Glutamatergic neuron (in vitro differentiated cells): ENCODE measurements around the gene ERN1. TPM values are rescaled to one million over a fixed set of nuclear protein-coding genes. Genes with fewer than 3 reads are reported as not detected.

Experiments used
- DNase-seq: peaks from one replicate; pipeline ENCODE4 v3.0.0; 2022
- H3K27ac Mint-ChIP-seq: one replicate; pipeline ENCODE4 v1.8.0; 2020; ENCODE audit warnings: mild to moderate bottlenecking, mixed read lengths, inconsistent platforms; ENCODE audit not compliant: unreplicated experiment
- H3K27me3 Mint-ChIP-seq: one replicate; pipeline ENCODE4 v1.8.0; 2020; ENCODE audit warnings: mild to moderate bottlenecking, moderate library complexity, mixed read lengths, inconsistent platforms; ENCODE audit not compliant: unreplicated experiment
- H3K36me3 Mint-ChIP-seq: one replicate; pipeline ENCODE4 v1.8.0; 2020; ENCODE audit warnings: mild to moderate bottlenecking, mixed read lengths, inconsistent platforms; ENCODE audit not compliant: unreplicated experiment
- H3K4me1 Mint-ChIP-seq: one replicate; pipeline ENCODE4 v1.8.0; 2020; ENCODE audit warnings: mild to moderate bottlenecking, low read depth, mixed read lengths, inconsistent platforms; ENCODE audit not compliant: unreplicated experiment
- H3K4me3 Mint-ChIP-seq: one replicate; pipeline ENCODE4 v1.8.0; 2020; ENCODE audit warnings: mild to moderate bottlenecking, mixed read lengths, inconsistent platforms; ENCODE audit not compliant: unreplicated experiment
- H3K9me3 Mint-ChIP-seq: one replicate; pipeline ENCODE4 v1.8.0; 2020; ENCODE audit warnings: mild to moderate bottlenecking, moderate library complexity, mixed read lengths, inconsistent platforms; ENCODE audit not compliant: unreplicated experiment
- total RNA-seq: library from RNA; stranded (reverse); fragmentation: NEBNext Ultra II Directional; extraction: Animal tissue kit (Norgen Biotek cat#: 25700); gene quantifications from one replicate; pipeline ENCODE4 v1.2.1, GENCODE V29; 2021; ENCODE audit not compliant: unreplicated experiment
- TF ChIP-seq, protein P1 (sequence below): fragments of 200-600 bp; sonication (generic); IDR thresholded peaks from one replicate; pipeline ENCODE4 v1.5.0; 2021; ENCODE audit not compliant: partially characterized antibody, unreplicated experiment

The ERN1 gene
- total RNA-seq, 1 donor from 2014 or later = 6.9 TPM

GRCh38 chr17:64058621-64059020 is 71.3 kb downstream of the ERN1 start:
- Mint-ChIP-seq H3K27me3 (peaks cover 3% of the 10 kb centered on the region), H3K4me3 (no peak overlapping the region), H3K27ac (no peak overlapping the region), H3K36me3 (no peaks in the 10 kb centered on the region), H3K4me1 (peaks cover 3% of the 10 kb centered on the region), H3K9me3 (peaks cover 2% of the 10 kb centered on the region)
- TF ChIP-seq, protein P1, sequence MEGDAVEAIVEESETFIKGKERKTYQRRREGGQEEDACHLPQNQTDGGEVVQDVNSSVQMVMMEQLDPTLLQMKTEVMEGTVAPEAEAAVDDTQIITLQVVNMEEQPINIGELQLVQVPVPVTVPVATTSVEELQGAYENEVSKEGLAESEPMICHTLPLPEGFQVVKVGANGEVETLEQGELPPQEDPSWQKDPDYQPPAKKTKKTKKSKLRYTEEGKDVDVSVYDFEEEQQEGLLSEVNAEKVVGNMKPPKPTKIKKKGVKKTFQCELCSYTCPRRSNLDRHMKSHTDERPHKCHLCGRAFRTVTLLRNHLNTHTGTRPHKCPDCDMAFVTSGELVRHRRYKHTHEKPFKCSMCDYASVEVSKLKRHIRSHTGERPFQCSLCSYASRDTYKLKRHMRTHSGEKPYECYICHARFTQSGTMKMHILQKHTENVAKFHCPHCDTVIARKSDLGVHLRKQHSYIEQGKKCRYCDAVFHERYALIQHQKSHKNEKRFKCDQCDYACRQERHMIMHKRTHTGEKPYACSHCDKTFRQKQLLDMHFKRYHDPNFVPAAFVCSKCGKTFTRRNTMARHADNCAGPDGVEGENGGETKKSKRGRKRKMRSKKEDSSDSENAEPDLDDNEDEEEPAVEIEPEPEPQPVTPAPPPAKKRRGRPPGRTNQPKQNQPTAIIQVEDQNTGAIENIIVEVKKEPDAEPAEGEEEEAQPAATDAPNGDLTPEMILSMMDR = no peak
- DNase-seq = no peak

DNA sequence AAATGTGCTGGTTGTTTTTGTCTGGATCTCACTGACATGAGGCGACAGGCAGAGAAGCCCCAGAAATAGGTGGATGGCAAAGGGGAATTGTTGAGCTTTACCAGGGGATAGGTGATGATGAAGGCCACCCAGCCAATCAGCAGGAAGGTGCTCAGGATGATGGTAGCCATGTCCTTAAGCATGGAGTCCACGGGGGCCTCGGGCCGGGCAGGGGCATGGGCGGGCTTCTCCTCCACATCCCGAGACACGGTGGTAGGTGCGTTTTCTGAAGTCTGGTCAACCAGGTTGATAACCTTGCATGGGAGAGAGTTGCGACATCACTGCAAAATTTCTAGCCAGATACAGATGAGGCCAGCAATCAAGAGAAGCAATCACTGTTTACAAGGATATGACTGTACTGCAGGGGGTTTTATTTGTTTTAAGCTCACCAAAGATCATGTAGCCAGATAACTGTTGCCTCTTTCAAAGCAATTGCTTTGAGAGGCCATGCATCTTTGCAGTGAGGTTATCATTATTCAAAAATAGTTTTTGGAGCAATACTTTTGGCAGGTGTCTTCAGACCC is 72.2 kb downstream of the ERN1 start:
- no peak for DNase-seq
- peaks cover 2% of the 10 kb centered on the region for H3K9me3 Mint-ChIP-seq
- H3K4me3 Mint-ChIP-seq = no peak overlapping the region
- H3K27me3 Mint-ChIP-seq = peaks cover 3% of the 10 kb centered on the region
- no peak overlapping the region for H3K27ac Mint-ChIP-seq
- H3K4me1 Mint-ChIP-seq = peaks cover 3% of the 10 kb centered on the region
- H3K36me3 Mint-ChIP-seq = no peaks in the 10 kb centered on the region
- TF ChIP-seq, protein P1 = no peak

DNA sequence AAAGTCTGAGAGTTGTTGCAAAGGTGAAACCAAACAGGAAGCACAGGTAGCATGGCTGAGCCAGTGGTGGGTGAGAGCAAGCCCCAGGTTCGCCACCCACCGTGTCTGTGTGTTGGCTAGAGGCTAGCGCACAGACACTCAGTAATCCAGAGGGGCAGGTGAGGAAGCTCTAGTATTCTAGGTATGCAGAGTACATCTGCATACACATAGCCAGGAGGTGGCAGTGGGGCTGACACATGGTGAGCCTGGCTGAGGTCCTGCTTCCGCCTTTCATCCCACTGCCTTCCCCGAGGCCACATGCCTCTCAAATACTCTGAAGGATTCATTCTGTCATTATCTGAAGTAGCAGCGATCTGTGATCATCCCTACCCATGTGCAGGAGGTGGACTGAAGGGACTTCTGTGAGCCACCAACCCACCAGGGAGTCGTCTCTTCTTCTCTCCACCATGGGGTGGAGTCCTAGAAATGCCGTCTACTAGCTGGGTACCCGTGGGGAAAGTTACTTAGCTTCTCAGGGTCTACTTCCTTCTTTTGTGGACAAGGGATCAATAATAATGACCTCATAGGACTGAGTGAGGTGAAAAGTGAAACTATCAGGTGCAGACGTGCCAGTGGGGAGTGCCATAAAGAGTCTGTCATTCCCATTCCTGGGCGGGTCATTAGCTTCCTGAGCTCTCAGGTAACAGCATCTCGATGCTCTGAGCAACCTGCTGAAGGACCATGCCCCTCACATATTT is 73.5 kb downstream of the ERN1 start:
- TF ChIP-seq, protein P1 = no peak
- H3K36me3 Mint-ChIP-seq = no peaks in the 10 kb centered on the region
- peaks cover 3% of the 10 kb centered on the region for H3K27me3 Mint-ChIP-seq
- no peak for DNase-seq
- H3K4me3 Mint-ChIP-seq = no peak overlapping the region
- no peak overlapping the region for H3K27ac Mint-ChIP-seq
- H3K4me1 Mint-ChIP-seq = peaks cover 3% of the 10 kb centered on the region
- H3K9me3 Mint-ChIP-seq = peaks cover 2% of the 10 kb centered on the region

GRCh38 chr17:64055183-64056142 is 74.5 kb downstream of the ERN1 start:
- Mint-ChIP-seq H3K4me3 (no peak overlapping the region), H3K9me3 (peaks cover 2% of the 10 kb centered on the region), H3K27me3 (peaks cover 3% of the 10 kb centered on the region), H3K27ac (no peak overlapping the region), H3K4me1 (peaks cover 3% of the 10 kb centered on the region), H3K36me3 (no peaks in the 10 kb centered on the region)
- TF ChIP-seq, protein P1 = no peak
- DNase-seq = no peak
